ENCODE results near the gene EXOC6.

- TF ChIP-seq POLR2A (IDR thresholded peaks at IDR 0.05) (no peak), CTCF (IDR thresholded peaks at IDR 0.05) (no peak)
Measured at GRCh38 chr10:92830478-92831389, 17.6 kb upstream of the EXOC6 start.
